Measurements from ENCODE around the gene TMEM229B. TPM values are rescaled to one million over a fixed set of nuclear protein-coding genes. Genes with fewer than 3 reads are reported as not detected.

Gene TMEM229B
- total and polyA plus RNA-seq, 5 experiments from 2014 or later = 17.2 to 27.5 (median 22.5) TPM

DNA sequence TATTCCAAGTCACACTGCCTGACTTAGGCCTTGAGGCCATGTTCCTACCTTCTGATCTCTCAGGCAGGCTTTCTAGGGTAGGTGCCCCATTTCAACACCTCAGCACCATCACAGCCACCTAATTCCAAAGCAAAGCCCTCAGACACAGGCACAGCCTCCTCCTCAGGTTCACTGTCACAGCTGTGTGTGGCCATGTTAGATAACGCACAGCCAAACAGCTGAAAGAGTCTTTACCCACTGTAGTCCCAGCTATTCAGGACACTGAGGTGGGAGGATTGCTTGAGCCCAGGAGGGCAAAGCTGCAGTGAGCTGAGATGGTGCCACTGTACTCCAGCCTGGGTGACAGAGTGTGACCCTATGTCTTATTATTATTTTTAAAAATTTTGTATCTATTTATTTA is 7.3 kb upstream of the TMEM229B start:
- ATAC-seq (no peak), DNase-seq (no peak)
- Mint-ChIP-seq H3K4me3 (no peak overlapping the region), H3K27me3 (no peaks in the 10 kb centered on the region), H3K36me3 (peaks cover 0 to 10% (median 7%) of the 10 kb centered on the region in 3 donors), H3K9me3 (peaks cover 0 to 15% (median 7%) of the 10 kb centered on the region in 9 donors), H3K4me1 (peaks cover 10 to 33% (median 27%) of the 10 kb centered on the region in 4 donors), H3K27ac (no peak overlapping the region)
- POLR2A ChIA-PET = interaction anchor here (0.9 kb wide), 1 partner anchor 9 kb away, joined by 3 read pairs; no protein-coding TSS in a partner anchor

- POLR2A ChIA-PET = no interaction called here
- H3K27me3 Mint-ChIP-seq = no peaks in the 10 kb centered on the region
These were observed 4.7 kb upstream of the TMEM229B start for GRCh38 chr14:67493092-67493717.

DNA sequence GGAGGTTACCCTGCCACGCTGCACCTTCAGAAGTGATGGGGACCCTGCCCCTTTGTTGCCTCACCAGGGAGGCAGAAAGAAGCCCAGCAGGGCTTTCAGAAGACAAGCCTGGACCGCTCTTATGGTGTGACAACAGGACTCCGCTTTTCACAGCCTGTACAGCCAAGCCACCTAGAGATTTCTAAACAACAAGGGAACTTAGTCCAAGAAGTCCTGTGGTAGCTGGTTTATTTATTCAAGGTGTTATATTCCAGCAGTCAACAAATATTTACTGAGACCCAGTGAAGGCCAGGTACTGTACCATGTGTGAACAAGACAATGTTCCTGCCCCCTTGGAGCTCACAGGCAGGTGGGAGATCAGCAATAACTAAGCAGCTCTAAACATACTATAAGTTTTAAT is 4.0 kb upstream of the TMEM229B start:
- Mint-ChIP-seq H3K27me3 (no peaks in the 10 kb centered on the region), H3K4me1 (peaks cover 15 to 54% (median 50%) of the 10 kb centered on the region in 4 donors), H3K27ac (peak overlapping the region in 5 of 10 donors; percentile 18 to 89 (median 40)), H3K9me3 (peaks cover 0 to 15% (median 7%) of the 10 kb centered on the region in 9 donors), H3K4me3 (no peak overlapping the region), H3K36me3 (peaks cover 0 to 10% (median 7%) of the 10 kb centered on the region in 3 donors)
- POLR2A ChIA-PET = interaction anchor here (2.1 kb wide), 1 partner anchor 22 kb away, joined by 8 read pairs; no protein-coding TSS in a partner anchor
- ATAC-seq = no peak
- DNase-seq = no peak

More at GRCh38 chr14:67493092-67493717, 4.7 kb upstream of the TMEM229B start:
- H3K27ac Mint-ChIP-seq = peak overlapping the region in 3 of 10 donors; percentile 50 to 75 (median 74)
- H3K4me1 Mint-ChIP-seq = peaks cover 21 to 55% (median 51%) of the 10 kb centered on the region in 4 donors
- H3K4me3 Mint-ChIP-seq = peak overlapping the region in 1 of 10 donors; percentile 43
- H3K36me3 Mint-ChIP-seq = peaks cover 0 to 10% (median 7%) of the 10 kb centered on the region in 3 donors
- peaks cover 0 to 15% (median 7%) of the 10 kb centered on the region in 9 donors for H3K9me3 Mint-ChIP-seq
- DNase-seq = no peak
- ATAC-seq = no peak

DNA sequence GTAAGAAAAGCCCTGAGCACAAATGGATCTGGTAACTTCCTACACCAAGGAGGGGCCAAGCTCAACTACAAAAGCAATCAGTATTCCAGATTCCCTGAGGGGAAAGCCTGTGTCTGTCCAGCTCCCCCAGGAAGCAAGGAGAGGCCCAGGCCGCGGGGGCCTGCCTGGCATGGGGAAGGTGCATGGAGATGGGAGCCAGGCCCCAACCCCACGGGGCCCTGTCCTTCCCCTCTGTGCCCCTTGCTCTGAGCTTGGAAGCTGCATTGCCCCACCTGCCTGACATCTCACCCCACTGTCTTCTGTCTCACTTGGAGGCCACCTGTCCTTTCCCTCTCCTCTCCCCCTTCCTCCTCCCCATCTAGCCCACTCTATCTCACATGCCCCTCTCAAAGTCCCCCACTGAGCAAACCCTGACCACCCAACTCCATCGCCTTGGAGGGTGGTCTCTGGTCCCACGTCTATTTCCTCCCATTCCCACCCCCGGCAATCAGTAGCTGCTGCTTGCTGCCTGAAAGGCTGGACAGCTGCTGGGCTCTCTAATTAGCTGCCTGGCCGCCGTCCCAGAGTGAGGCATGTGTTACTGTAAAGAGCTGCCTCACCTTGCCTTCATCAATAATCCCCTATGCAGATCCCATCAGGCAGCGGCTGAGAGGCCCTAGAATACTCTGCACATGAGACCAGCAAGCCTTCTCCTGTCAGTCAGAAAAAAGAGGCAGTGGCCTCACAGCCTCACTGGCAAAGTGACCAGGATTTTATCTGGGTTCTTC is 3.4 kb upstream of the TMEM229B start:
- DNase-seq = no peak
- no peak for ATAC-seq
- Mint-ChIP-seq H3K36me3 (peaks cover 3 to 10% (median 7%) of the 10 kb centered on the region in 3 donors), H3K4me1 (peaks cover 15 to 59% (median 53%) of the 10 kb centered on the region in 4 donors), H3K9me3 (peaks cover 0 to 15% (median 7%) of the 10 kb centered on the region in 9 donors), H3K27ac (peak overlapping the region in 9 of 10 donors; percentile 24 to 90 (median 73)), H3K4me3 (no peak overlapping the region), H3K27me3 (no peaks in the 10 kb centered on the region)
- POLR2A ChIA-PET = interaction anchor here (2.1 kb wide), 1 partner anchor 23 kb away, joined by 8 read pairs; no protein-coding TSS in a partner anchor

DNA sequence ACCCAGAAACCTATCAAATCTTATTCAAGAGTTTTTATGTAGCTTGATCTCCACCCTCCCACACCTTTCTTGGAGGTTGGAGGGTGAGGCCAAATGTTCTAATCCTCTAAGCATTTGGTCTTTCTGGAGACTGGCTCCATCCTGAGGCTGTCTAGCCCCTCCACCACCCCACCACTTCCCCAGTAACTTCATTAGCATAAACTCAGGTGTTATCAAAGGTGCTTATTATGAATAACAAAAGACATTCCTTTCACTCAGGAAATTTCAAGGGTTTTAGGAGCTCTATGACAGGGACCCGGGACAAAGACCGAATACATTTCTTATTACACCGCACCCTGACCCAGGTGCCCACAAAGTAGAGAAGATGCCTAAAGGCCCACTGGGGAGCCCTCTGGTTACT is 2.8 kb upstream of the TMEM229B start:
- POLR2A ChIA-PET = interaction anchor here (2.1 kb wide), 1 partner anchor 23 kb away, joined by 8 read pairs; no protein-coding TSS in a partner anchor
- Mint-ChIP-seq H3K9me3 (peaks cover 0 to 15% (median 7%) of the 10 kb centered on the region in 9 donors), H3K4me1 (peaks cover 18 to 65% (median 60%) of the 10 kb centered on the region in 4 donors), H3K27ac (peak overlapping the region in 8 of 10 donors; percentile 24 to 100 (median 80)), H3K36me3 (peaks cover 8 to 13% (median 10%) of the 10 kb centered on the region in 3 donors), H3K27me3 (no peaks in the 10 kb centered on the region), H3K4me3 (peak overlapping the region in 1 of 10 donors; percentile 43)
- ATAC-seq (no peak), DNase-seq (no peak)

- H3K27ac Mint-ChIP-seq = peak overlapping the region in 9 of 10 donors; percentile 71 to 100 (median 89)
- H3K4me1 Mint-ChIP-seq = peaks cover 25 to 76% (median 70%) of the 10 kb centered on the region in 4 donors
These were observed 1.7 kb upstream of the TMEM229B start for GRCh38 chr14:67490196-67490595.

GRCh38 chr14:67487332-67487731 is 1.2 kb downstream of the TMEM229B start:
- H3K4me1 Mint-ChIP-seq = peaks cover 26 to 86% (median 84%) of the 10 kb centered on the region in 4 donors
- peaks cover 0 to 47% (median 20%) of the 10 kb centered on the region in 3 donors for H3K36me3 Mint-ChIP-seq
- POLR2A ChIA-PET = interaction anchor here (1.0 to 3.7 kb wide), 6 partner anchors 9 to 208 kb away, joined by 3 to 41 read pairs (median 5); partner anchors contain the start of genes PIGH, PLEK2 and RDH11
- DNase-seq = no peak
- H3K27ac Mint-ChIP-seq = peak overlapping the region; percentile 97 to 100 (median 100)
- peak overlapping the region; percentile 89 to 100 (median 98) for H3K4me3 Mint-ChIP-seq
- no peaks in the 10 kb centered on the region for H3K27me3 Mint-ChIP-seq
- no peaks in the 10 kb centered on the region for H3K9me3 Mint-ChIP-seq
- ATAC-seq = no peak

More at GRCh38 chr14:67490196-67490595, 1.7 kb upstream of the TMEM229B start:
- Mint-ChIP-seq H3K9me3 (peaks cover 0 to 14% (median 7%) of the 10 kb centered on the region in 9 donors), H3K4me3 (peak overlapping the region in 1 of 10 donors; percentile 43), H3K36me3 (peaks cover 10 to 21% (median 19%) of the 10 kb centered on the region in 3 donors), H3K27me3 (no peaks in the 10 kb centered on the region)
- DNase-seq = no peak
- POLR2A ChIA-PET = interaction anchor here (3.7 kb wide), 1 partner anchor 24 kb away, joined by 41 read pairs; no protein-coding TSS in a partner anchor
- no peak for ATAC-seq

GRCh38 chr14:67486890-67487289 is 1.6 kb downstream of the TMEM229B start:
- peaks cover 24 to 86% (median 82%) of the 10 kb centered on the region in 4 donors for H3K4me1 Mint-ChIP-seq
- H3K27ac Mint-ChIP-seq = peak overlapping the region; percentile 24 to 100 (median 99)
- H3K36me3 Mint-ChIP-seq = peaks cover 0 to 49% (median 20%) of the 10 kb centered on the region in 3 donors
- POLR2A ChIA-PET = interaction anchor here (1.0 to 3.7 kb wide), 5 partner anchors 9 to 209 kb away, joined by 3 to 41 read pairs (median 6); partner anchors contain the start of genes PIGH and RDH11
- H3K9me3 Mint-ChIP-seq = no peaks in the 10 kb centered on the region
- no peak for DNase-seq
- no peak for ATAC-seq
- H3K27me3 Mint-ChIP-seq = no peaks in the 10 kb centered on the region
- peak overlapping the region; percentile 36 to 100 (median 98) for H3K4me3 Mint-ChIP-seq

DNA sequence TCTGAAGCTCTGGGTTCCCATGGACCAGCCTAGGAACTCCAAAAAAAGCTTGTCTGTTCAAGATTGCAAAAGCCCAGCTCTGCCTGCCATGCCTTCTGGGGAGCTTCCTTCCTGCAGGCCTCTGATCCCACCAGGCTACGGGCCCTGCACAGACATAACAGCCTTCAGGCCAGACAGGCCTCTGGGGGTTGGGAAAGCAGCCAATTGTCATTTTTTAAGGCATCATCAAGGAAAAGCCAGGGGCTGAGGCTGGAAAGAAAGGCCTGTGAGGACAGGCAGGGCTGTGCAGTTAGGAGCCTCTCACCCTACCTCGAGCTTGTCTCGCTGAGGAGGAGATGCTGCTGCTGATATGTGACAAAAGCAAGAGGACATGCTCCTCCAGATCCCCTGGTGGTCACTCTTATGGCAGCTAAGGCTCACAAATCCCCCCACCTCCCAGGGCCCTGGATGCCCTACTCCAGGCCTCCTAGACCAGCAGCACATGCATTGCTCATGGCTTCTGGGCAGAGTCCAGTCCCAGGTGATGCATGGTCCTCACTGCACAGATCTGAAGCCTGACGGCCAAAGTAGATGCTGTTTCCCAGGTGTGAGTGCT is 2.9 kb downstream of the TMEM229B start:
- Mint-ChIP-seq H3K27me3 (no peaks in the 10 kb centered on the region), H3K36me3 (peaks cover 0 to 59% (median 20%) of the 10 kb centered on the region in 3 donors), H3K9me3 (no peaks in the 10 kb centered on the region), H3K4me3 (peak overlapping the region in 8 of 10 donors; percentile 24 to 99 (median 46)), H3K27ac (peak overlapping the region in 9 of 10 donors; percentile 13 to 100 (median 63)), H3K4me1 (peaks cover 31 to 89% (median 83%) of the 10 kb centered on the region in 4 donors)
- POLR2A ChIA-PET = interaction anchor here (0.6 kb wide), 1 partner anchor 17 kb away, joined by 5 read pairs; no protein-coding TSS in a partner anchor
- no peak for DNase-seq
- no peak for ATAC-seq

GRCh38 chr14:67483579-67484285 is 4.8 kb downstream of the TMEM229B start:
- POLR2A ChIA-PET = no interaction called here
- Mint-ChIP-seq H3K4me3 (peak overlapping the region in 1 of 10 donors; percentile 14), H3K27me3 (no peaks in the 10 kb centered on the region), H3K4me1 (peaks cover 25 to 79% (median 72%) of the 10 kb centered on the region in 4 donors), H3K27ac (peak overlapping the region in 7 of 10 donors; percentile 19 to 66 (median 56)), H3K9me3 (no peaks in the 10 kb centered on the region), H3K36me3 (peaks cover 0 to 66% (median 20%) of the 10 kb centered on the region in 3 donors)
- ATAC-seq (no peak), DNase-seq (no peak)

All from naive thymus-derived CD8-positive, alpha-beta T cell (primary cell).